Smooth muscle cell (in vitro differentiated cells): Measurements from ENCODE around the gene UIMC1. TPM values are rescaled to one million over a fixed set of nuclear protein-coding genes. Genes with fewer than 3 reads are reported as not detected.

Experiments
- DNase-seq: peaks from one replicate; lab custom pipeline; 2025; ENCODE audit not compliant: unreplicated experiment; lab: John Stamatoyannopoulos, UW
- H2AFZ ChIP-seq: fragments of 200-600 bp; sonication (generic); 2 replicates; pipeline ENCODE4 v1.6.0; 2016; ENCODE audit warnings: antibody characterized with exemption, low read depth, mild to moderate bottlenecking
- H3F3A ChIP-seq: fragments of 200-600 bp; sonication (generic); 2 replicates; pipeline ENCODE4 v1.6.0; 2017; ENCODE audit warnings: antibody characterized with exemption, low read depth
- H3K27ac ChIP-seq: fragments of 200-600 bp; sonication (generic); 2 replicates; pipeline ENCODE4 v1.5.1; 2016; ENCODE audit warnings: low read depth, mild to moderate bottlenecking
- H3K27me3 ChIP-seq: fragments of 200-600 bp; sonication (generic); 2 replicates; pipeline ENCODE4 v1.6.1; 2016; ENCODE audit warnings: low read depth, mild to moderate bottlenecking
- H3K36me3 ChIP-seq: fragments of 200-600 bp; sonication (generic); 2 replicates; pipeline ENCODE4 v1.5.1; 2016; ENCODE audit warnings: low read depth
- H3K4me1 ChIP-seq: fragments of 200-600 bp; sonication (generic); 2 replicates; pipeline ENCODE4 v1.5.1; 2016; ENCODE audit warnings: low read depth
- H3K4me2 ChIP-seq: fragments of 200-600 bp; sonication (generic); 2 replicates; pipeline ENCODE4 v1.6.0; 2016; ENCODE audit warnings: mild to moderate bottlenecking
- H3K4me3 ChIP-seq: fragments of 200-600 bp; sonication (generic); 2 replicates; pipeline ENCODE4 v1.5.1; 2016; ENCODE audit warnings: mild to moderate bottlenecking
- H3K79me2 ChIP-seq: fragments of 200-600 bp; sonication (generic); 2 replicates; pipeline ENCODE4 v1.6.0; 2016; ENCODE audit warnings: low read depth, mild to moderate bottlenecking
- H3K9ac ChIP-seq: fragments of 200-600 bp; sonication (generic); 2 replicates; pipeline ENCODE4 v1.6.0; 2016; ENCODE audit warnings: low read depth
- H3K9me3 ChIP-seq: fragments of 200-600 bp; sonication (generic); replicated peaks from 2 replicates; pipeline ENCODE4 v1.5.1; 2016; ENCODE audit warnings: low read depth
- H4K20me1 ChIP-seq: fragments of 200-600 bp; sonication (generic); 2 replicates; pipeline ENCODE4 v1.6.0; 2016; ENCODE audit warnings: low read depth
- WGBS: methylation state at CpG from one replicate; pipeline ENCODE4 v1.1.7; 2016; ENCODE audit warnings: low lambda C conversion rate; 5-methylcytosine and 5-hydroxymethylcytosine counted together
- polyA plus RNA-seq: library from polyadenylated mRNA; unstranded; fragments of >200 nt; fragmentation: Nextera tagmentation; extraction: Ambion mirVana; gene quantifications from 2 replicates; pipeline ENCODE4 v1.2.1, GENCODE V29; 2016
- total RNA-seq: library from RNA; depleted of rRNA; stranded (reverse); fragments of >200 nt; gene quantifications from 2 replicates; pipeline ENCODE4 v1.2.3, GENCODE V29; 2014
- TF ChIP-seq, protein P1 (sequence below): fragments of 200-600 bp; sonication (generic); IDR thresholded peaks from 2 replicates; pipeline ENCODE4 v1.5.1; 2017; ENCODE audit warnings: borderline replicate concordance, mild to moderate bottlenecking, antibody characterized with exemption; ENCODE audit not compliant: insufficient read depth, poor library complexity, severe bottlenecking

The UIMC1 gene
- total and polyA plus RNA-seq, 2 experiments from 2014 or later, result 12.1 to 19.9 TPM

DNA sequence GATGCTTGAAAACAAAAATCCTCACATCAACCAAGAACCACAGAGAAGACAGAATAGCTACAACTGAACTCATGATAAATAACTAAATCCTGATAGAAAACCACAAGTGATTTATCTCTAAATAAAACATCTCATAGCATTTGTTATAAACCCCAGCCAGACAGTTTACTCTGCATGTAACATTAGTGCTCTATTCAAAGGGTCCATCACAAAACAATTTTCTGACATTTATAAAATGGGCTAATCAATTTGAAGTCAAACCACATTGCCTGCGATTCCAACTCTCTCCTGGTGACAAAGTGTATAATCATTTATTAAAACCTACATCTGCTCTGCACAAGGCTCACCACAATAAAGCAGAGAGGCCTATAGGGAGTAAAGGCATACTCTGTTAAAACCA lies 49.8 kb downstream of the UIMC1 start:
- H3K9ac ChIP-seq, result no peak overlapping the region
- H3K4me3 ChIP-seq, result no peak overlapping the region
- peaks cover 2% of the 10 kb centered on the region for H3K79me2 ChIP-seq
- no peak overlapping the region for H2AFZ ChIP-seq
- no peaks in the 10 kb centered on the region for H3K4me1 ChIP-seq
- H3K27me3 ChIP-seq, result no peaks in the 10 kb centered on the region
- WGBS, result 100% methylated on average over 1 of the region's 1 CpG
- no peak overlapping the region for H3K27ac ChIP-seq
- no peaks in the 10 kb centered on the region for H3K36me3 ChIP-seq
- H3K9me3 ChIP-seq, result no peaks in the 10 kb centered on the region
- DNase-seq, result no peak
- H3K4me2 ChIP-seq, result no peak overlapping the region
- H4K20me1 ChIP-seq, result peaks cover 57% of the 10 kb centered on the region
- TF ChIP-seq, protein P1, sequence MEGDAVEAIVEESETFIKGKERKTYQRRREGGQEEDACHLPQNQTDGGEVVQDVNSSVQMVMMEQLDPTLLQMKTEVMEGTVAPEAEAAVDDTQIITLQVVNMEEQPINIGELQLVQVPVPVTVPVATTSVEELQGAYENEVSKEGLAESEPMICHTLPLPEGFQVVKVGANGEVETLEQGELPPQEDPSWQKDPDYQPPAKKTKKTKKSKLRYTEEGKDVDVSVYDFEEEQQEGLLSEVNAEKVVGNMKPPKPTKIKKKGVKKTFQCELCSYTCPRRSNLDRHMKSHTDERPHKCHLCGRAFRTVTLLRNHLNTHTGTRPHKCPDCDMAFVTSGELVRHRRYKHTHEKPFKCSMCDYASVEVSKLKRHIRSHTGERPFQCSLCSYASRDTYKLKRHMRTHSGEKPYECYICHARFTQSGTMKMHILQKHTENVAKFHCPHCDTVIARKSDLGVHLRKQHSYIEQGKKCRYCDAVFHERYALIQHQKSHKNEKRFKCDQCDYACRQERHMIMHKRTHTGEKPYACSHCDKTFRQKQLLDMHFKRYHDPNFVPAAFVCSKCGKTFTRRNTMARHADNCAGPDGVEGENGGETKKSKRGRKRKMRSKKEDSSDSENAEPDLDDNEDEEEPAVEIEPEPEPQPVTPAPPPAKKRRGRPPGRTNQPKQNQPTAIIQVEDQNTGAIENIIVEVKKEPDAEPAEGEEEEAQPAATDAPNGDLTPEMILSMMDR, result no peak
- H3F3A ChIP-seq, result no peaks in the 10 kb centered on the region

DNA sequence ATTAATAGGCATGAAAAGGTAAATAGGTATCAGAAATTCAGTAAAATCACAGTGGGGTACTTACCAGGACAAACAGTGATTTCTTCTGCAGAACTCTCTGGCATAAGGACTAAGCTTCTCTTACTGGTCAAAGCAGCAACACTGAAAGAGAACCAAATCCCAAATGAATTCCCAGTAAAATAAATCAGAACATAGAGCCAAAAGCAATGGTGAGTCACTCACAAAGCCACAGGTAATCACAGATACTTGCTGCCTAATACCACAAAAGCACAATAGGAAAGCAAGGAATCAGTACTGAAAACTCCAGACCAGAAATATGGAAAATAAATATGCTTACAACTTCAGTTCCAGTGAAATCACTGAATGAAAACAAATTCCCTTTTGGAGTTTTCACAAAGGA lies 50.7 kb downstream of the UIMC1 start:
- H3K36me3 ChIP-seq, result peaks cover 3% of the 10 kb centered on the region
- peaks cover 57% of the 10 kb centered on the region for H4K20me1 ChIP-seq
- no peak overlapping the region for H2AFZ ChIP-seq
- H3F3A ChIP-seq, result no peaks in the 10 kb centered on the region
- no peaks in the 10 kb centered on the region for H3K4me1 ChIP-seq
- no peak overlapping the region for H3K27ac ChIP-seq
- peaks cover 2% of the 10 kb centered on the region for H3K79me2 ChIP-seq
- no peak overlapping the region for H3K4me2 ChIP-seq
- TF ChIP-seq, protein P1, result no peak
- no peaks in the 10 kb centered on the region for H3K9me3 ChIP-seq
- H3K9ac ChIP-seq, result no peak overlapping the region
- no peak overlapping the region for H3K4me3 ChIP-seq
- H3K27me3 ChIP-seq, result no peaks in the 10 kb centered on the region
- no peak for DNase-seq

DNA sequence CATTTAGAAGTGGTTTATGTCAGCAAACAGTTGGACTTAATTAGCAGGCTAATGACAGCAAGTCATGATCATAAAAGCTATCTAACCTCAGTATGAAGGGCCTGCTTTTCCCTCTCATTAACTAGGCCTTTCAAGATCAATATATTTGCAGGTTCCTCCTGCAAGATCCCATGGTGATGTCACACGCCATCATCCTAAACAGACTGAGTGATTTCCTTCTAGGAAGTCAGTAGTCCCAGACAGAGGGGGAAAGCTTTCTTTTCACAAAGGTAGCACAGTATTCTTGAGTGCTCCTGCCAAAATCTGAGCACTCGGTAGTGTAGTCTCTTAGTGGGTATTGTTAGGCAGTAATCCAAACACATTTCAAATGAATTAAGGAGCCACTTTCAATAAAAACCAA lies 52.5 kb downstream of the UIMC1 start:
- Histone ChIP-seq H3K27ac (no peak overlapping the region), H3K4me2 (no peak overlapping the region), H3K79me2 (peaks cover 2% of the 10 kb centered on the region), H3K27me3 (no peaks in the 10 kb centered on the region), H3K4me1 (no peaks in the 10 kb centered on the region), H3K36me3 (peaks cover 11% of the 10 kb centered on the region), H3K9ac (no peak overlapping the region), H3K9me3 (no peaks in the 10 kb centered on the region), H3K4me3 (no peak overlapping the region), H2AFZ (no peak overlapping the region), H3F3A (no peaks in the 10 kb centered on the region), H4K20me1 (peaks cover 54% of the 10 kb centered on the region)
- TF ChIP-seq, protein P1, result no peak
- DNase-seq, result no peak
- 91% methylated on average over 2 of the region's 2 CpGs for WGBS

DNA sequence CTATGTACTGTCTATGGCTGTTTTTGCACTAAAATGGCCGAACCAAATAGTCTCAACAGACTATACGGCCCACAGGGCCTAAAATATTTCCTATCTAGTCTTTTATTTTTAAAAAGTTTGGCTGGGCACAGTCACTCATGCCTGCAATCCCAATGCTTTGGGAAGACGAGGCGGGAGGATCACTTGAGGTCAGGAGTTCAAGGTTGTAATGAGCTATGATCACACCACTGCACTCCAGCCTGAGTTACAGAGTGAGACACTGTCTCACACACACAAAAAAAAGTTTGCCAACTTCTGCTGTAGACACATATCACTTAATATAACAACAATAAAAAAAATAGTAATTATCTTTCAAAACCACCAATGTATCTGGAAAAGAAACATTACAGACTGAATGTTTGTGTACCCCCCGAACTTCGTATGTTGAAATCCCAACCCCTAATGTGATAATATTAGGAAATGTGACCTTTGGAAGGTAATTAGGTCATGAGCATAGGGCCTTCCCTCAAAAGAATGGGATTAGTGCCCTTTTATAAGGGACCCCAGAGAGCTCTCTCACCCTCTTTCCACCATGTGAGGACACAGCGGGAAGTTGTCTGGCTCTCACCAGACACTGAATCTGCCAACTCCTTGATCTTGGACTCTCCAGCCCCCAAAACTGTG lies 53.9 kb downstream of the UIMC1 start:
- Histone ChIP-seq H3K4me2 (no peak overlapping the region), H3K27ac (no peak overlapping the region), H3K4me3 (no peak overlapping the region), H3K79me2 (no peaks in the 10 kb centered on the region), H3K9ac (no peak overlapping the region), H3F3A (no peaks in the 10 kb centered on the region), H4K20me1 (peaks cover 49% of the 10 kb centered on the region), H3K9me3 (no peaks in the 10 kb centered on the region), H3K27me3 (no peaks in the 10 kb centered on the region), H2AFZ (no peak overlapping the region), H3K4me1 (no peaks in the 10 kb centered on the region), H3K36me3 (peaks cover 11% of the 10 kb centered on the region)
- no peak for DNase-seq
- 96% methylated on average over 7 of the region's 7 CpGs for WGBS
- TF ChIP-seq, protein P1, result no peak
